GM23338 (cell line): ENCODE data around the gene PALLD. TPM values are rescaled to one million over a fixed set of nuclear protein-coding genes. Genes with fewer than 3 reads are reported as not detected.

Experiments
- ATAC-seq: fragments of 200-7000 bp; cut with Tn5 transposase; 3 replicates; pipeline ENCODE4 v1.9.1; 2020
- DNase-seq: peaks from one replicate; pipeline ENCODE4 v3.0.0-alpha.2; 2015; ENCODE audit warnings: low spot score
- H2AFZ ChIP-seq: fragments of 200-600 bp; sonication (generic); 2 replicates; pipeline ENCODE4 v1.8.0; 2016; ENCODE audit warnings: antibody characterized with exemption, mild to moderate bottlenecking, moderate library complexity
- H3F3A ChIP-seq: fragments of 200-600 bp; sonication (generic); replicated peaks from 2 replicates; pipeline ENCODE4 v1.8.0; 2017; ENCODE audit warnings: antibody characterized with exemption, mixed run types, low read depth
- H3K27ac ChIP-seq: fragments of 200-600 bp; sonication (generic); 2 replicates; pipeline ENCODE4 v1.6.1; 2016; ENCODE audit warnings: low read depth
- H3K27me3 ChIP-seq: fragments of 200-600 bp; sonication (generic); 2 replicates; pipeline ENCODE4 v1.8.0; 2016; ENCODE audit warnings: mild to moderate bottlenecking, mixed run types, moderate library complexity; ENCODE audit not compliant: insufficient read depth
- H3K36me3 ChIP-seq: fragments of 200-600 bp; sonication (generic); 2 replicates; pipeline ENCODE4 v1.8.0; 2016; ENCODE audit warnings: mild to moderate bottlenecking; ENCODE audit not compliant: insufficient read depth
- H3K4me1 ChIP-seq: fragments of 200-600 bp; sonication (generic); 2 replicates; pipeline ENCODE4 v1.8.0; 2016; ENCODE audit warnings: mild to moderate bottlenecking, moderate library complexity; ENCODE audit not compliant: insufficient read depth
- H3K4me2 ChIP-seq: fragments of 200-600 bp; sonication (generic); 2 replicates; pipeline ENCODE4 v1.7.1; 2017; ENCODE audit warnings: mixed run types
- H3K4me3 ChIP-seq: fragments of 200-600 bp; sonication (generic); 2 replicates; pipeline ENCODE4 v1.6.1; 2016; ENCODE audit warnings: mixed run types
- H3K79me2 ChIP-seq: fragments of 200-600 bp; sonication (generic); replicated peaks from 2 replicates; pipeline ENCODE4 v1.8.0; 2017; ENCODE audit warnings: mild to moderate bottlenecking; ENCODE audit not compliant: insufficient read depth
- H3K9me2 ChIP-seq: fragments of 200-600 bp; sonication (generic); 2 replicates; pipeline ENCODE4 v1.8.0; 2017; ENCODE audit not compliant: insufficient read depth
- H4K20me1 ChIP-seq: fragments of 200-600 bp; sonication (generic); replicated peaks from 2 replicates; pipeline ENCODE4 v1.8.0; 2017; ENCODE audit warnings: mild to moderate bottlenecking; ENCODE audit not compliant: insufficient read depth
- H3K27ac Mint-ChIP-seq: 2 replicates; pipeline ENCODE4 v1.8.0; 2020; ENCODE audit warnings: inconsistent platforms, mild to moderate bottlenecking, moderate library complexity, mixed read lengths
- H3K27me3 Mint-ChIP-seq: 3 replicates; pipeline ENCODE4 v1.8.0; 2022; ENCODE audit warnings: low read depth, mild to moderate bottlenecking, moderate library complexity, mixed read lengths, inconsistent platforms; ENCODE audit not compliant: insufficient read depth, poor library complexity
- H3K36me3 Mint-ChIP-seq: 3 replicates; pipeline ENCODE4 v1.8.0; 2021; ENCODE audit warnings: low read depth, mild to moderate bottlenecking, inconsistent platforms, moderate library complexity, mixed read lengths
- H3K4me1 Mint-ChIP-seq: 3 replicates; pipeline ENCODE4 v1.8.0; 2020; ENCODE audit warnings: mild to moderate bottlenecking, inconsistent platforms, mixed read lengths
- H3K4me3 Mint-ChIP-seq: 3 replicates; pipeline ENCODE4 v1.8.0; 2021; ENCODE audit warnings: moderate library complexity, mild to moderate bottlenecking, inconsistent platforms, mixed read lengths
- H3K9me3 Mint-ChIP-seq: 3 replicates; pipeline ENCODE4 v1.8.0; 2020; ENCODE audit warnings: moderate library complexity, mild to moderate bottlenecking, inconsistent platforms, mixed read lengths
- EZH2 ChIP-seq: fragments of 200-600 bp; sonication (generic); IDR thresholded peaks from one replicate; pipeline ENCODE4 v1.8.0; 2017; ENCODE audit warnings: antibody characterized with exemption, mild to moderate bottlenecking, low read depth; ENCODE audit not compliant: unreplicated experiment
- EZH2phosphoT487 ChIP-seq: fragments of 200-600 bp; sonication (generic); IDR thresholded peaks from one replicate; pipeline ENCODE4 v1.8.1; 2018; ENCODE audit warnings: antibody characterized with exemption; ENCODE audit not compliant: unreplicated experiment
- JUNB ChIP-seq: IDR thresholded peaks from one replicate; pipeline ENCODE4 v1.6.1; 2016; ENCODE audit warnings: antibody characterized with exemption; ENCODE audit not compliant: unreplicated experiment
- NANOG ChIP-seq: IDR thresholded peaks from 2 replicates; pipeline ENCODE4 v1.6.1; 2016; ENCODE audit warnings: antibody characterized with exemption, borderline replicate concordance
- STAT1 ChIP-seq: IDR thresholded peaks from one replicate; pipeline ENCODE4 v1.6.1; 2016; ENCODE audit warnings: antibody characterized with exemption; ENCODE audit not compliant: unreplicated experiment
- ZNF114 ChIP-seq: fragments of 250-450 bp; sonication (Bioruptor Pico); IDR thresholded peaks from 2 replicates; pipeline ENCODE4 v1.5.0; 2020; ENCODE audit warnings: mild to moderate bottlenecking, moderate library complexity
- polyA plus RNA-seq: library from polyadenylated mRNA; unstranded; fragments of >200 nt; fragmentation: Nextera tagmentation; extraction: Ambion mirVana; gene quantifications from 2 replicates; pipeline ENCODE4 v1.2.1, GENCODE V29; 2016
- total RNA-seq: library from RNA; depleted of rRNA; stranded (reverse); fragments of >200 nt; shearing (Covaris generic); gene quantifications from 2 replicates; pipeline ENCODE4 v1.2.3, GENCODE V29; 2014
- TF ChIP-seq, protein P1 (sequence below): fragments of 250-450 bp; sonication (Bioruptor Pico); IDR thresholded peaks from 2 replicates; pipeline ENCODE4 v1.5.0; 2020; ENCODE audit warnings: mild to moderate bottlenecking, moderate library complexity
- TF ChIP-seq, protein P2 (sequence below), 2 experiments: fragments of 200-600 bp in 1 of 2; sonication (generic) in 1 of 2; conservative IDR thresholded peaks; 2 replicates each; pipeline versions ENCODE4 v1.5.1 to v1.6.1; 2016 to 2017; ENCODE audit warnings: antibody characterized with exemption in 2 of 2, low read depth in 2 of 2, mild to moderate bottlenecking in 2 of 2, moderate library complexity in 1 of 2

The PALLD gene
- total and polyA plus RNA-seq, 2 experiments from 2014 or later = 13.1 to 30.2 TPM

DNA sequence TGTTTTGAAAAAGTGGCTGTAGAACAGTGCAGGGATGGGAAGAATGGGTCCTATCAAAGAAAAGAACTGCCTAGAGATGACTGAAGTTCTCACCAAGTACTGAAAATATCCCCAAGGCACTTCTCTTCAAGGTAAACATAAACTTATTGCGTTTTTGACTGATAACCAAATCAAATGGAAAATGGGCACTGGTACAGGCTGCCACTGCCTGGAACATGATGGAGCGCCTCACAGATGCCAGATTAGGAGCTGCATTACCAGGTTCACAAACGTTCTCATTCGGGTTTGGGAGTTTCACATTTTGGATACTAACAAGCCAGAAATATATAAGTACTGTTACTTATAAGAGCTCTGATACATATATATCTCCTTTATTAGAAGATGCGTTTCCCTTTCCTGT, 371.9 kb downstream of the PALLD start:
- Histone ChIP-seq H3K4me2 (no peak overlapping the region), H3K4me3 (no peak overlapping the region), H3F3A (no peaks in the 10 kb centered on the region), H3K79me2 (no peaks in the 10 kb centered on the region), H3K4me1 (peaks cover 5% of the 10 kb centered on the region; the same call in 1 of the 2 replicates), H2AFZ (no peak overlapping the region), H4K20me1 (no peaks in the 10 kb centered on the region), H3K9me2 (no peaks in the 10 kb centered on the region; the same call in 1 of the 2 replicates), H3K36me3 (no peaks in the 10 kb centered on the region), H3K27ac (no peak overlapping the region), H3K27me3 (no peaks in the 10 kb centered on the region)
- TF ChIP-seq STAT1 = no peak
- TF ChIP-seq, protein P1, sequence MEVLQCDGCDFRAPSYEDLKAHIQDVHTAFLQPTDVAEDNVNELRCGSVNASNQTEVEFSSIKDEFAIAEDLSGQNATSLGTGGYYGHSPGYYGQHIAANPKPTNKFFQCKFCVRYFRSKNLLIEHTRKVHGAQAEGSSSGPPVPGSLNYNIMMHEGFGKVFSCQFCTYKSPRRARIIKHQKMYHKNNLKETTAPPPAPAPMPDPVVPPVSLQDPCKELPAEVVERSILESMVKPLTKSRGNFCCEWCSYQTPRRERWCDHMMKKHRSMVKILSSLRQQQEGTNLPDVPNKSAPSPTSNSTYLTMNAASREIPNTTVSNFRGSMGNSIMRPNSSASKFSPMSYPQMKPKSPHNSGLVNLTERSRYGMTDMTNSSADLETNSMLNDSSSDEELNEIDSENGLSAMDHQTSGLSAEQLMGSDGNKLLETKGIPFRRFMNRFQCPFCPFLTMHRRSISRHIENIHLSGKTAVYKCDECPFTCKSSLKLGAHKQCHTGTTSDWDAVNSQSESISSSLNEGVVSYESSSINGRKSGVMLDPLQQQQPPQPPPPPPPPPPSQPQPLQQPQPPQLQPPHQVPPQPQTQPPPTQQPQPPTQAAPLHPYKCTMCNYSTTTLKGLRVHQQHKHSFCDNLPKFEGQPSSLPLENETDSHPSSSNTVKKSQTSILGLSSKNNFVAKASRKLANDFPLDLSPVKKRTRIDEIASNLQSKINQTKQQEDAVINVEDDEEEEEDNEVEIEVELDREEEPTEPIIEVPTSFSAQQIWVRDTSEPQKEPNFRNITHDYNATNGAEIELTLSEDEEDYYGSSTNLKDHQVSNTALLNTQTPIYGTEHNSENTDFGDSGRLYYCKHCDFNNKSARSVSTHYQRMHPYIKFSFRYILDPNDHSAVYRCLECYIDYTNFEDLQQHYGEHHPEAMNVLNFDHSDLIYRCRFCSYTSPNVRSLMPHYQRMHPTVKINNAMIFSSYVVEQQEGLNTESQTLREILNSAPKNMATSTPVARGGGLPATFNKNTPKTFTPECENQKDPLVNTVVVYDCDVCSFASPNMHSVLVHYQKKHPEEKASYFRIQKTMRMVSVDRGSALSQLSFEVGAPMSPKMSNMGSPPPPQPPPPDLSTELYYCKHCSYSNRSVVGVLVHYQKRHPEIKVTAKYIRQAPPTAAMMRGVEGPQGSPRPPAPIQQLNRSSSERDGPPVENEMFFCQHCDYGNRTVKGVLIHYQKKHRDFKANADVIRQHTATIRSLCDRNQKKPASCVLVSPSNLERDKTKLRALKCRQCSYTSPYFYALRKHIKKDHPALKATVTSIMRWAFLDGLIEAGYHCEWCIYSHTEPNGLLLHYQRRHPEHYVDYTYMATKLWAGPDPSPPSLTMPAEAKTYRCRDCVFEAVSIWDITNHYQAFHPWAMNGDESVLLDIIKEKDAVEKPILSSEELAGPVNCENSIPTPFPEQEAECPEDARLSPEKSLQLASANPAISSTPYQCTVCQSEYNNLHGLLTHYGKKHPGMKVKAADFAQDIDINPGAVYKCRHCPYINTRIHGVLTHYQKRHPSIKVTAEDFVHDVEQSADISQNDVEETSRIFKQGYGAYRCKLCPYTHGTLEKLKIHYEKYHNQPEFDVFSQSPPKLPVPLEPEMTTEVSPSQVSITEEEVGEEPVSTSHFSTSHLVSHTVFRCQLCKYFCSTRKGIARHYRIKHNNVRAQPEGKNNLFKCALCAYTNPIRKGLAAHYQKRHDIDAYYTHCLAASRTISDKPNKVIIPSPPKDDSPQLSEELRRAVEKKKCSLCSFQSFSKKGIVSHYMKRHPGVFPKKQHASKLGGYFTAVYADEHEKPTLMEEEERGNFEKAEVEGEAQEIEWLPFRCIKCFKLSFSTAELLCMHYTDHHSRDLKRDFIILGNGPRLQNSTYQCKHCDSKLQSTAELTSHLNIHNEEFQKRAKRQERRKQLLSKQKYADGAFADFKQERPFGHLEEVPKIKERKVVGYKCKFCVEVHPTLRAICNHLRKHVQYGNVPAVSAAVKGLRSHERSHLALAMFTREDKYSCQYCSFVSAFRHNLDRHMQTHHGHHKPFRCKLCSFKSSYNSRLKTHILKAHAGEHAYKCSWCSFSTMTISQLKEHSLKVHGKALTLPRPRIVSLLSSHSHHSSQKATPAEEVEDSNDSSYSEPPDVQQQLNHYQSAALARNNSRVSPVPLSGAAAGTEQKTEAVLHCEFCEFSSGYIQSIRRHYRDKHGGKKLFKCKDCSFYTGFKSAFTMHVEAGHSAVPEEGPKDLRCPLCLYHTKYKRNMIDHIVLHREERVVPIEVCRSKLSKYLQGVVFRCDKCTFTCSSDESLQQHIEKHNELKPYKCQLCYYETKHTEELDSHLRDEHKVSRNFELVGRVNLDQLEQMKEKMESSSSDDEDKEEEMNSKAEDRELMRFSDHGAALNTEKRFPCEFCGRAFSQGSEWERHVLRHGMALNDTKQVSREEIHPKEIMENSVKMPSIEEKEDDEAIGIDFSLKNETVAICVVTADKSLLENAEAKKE (CRISPR knock-in tag) = no peak
- H3K4me1 Mint-ChIP-seq = peaks cover 22% of the 10 kb centered on the region
- H3K27me3 Mint-ChIP-seq = no peaks in the 10 kb centered on the region
- peaks cover 5% of the 10 kb centered on the region; the same call in 1 of the 3 replicates for H3K36me3 Mint-ChIP-seq
- no peak overlapping the region for H3K4me3 Mint-ChIP-seq
- H3K27ac Mint-ChIP-seq = no peak overlapping the region
- H3K9me3 Mint-ChIP-seq = no peaks in the 10 kb centered on the region
- DNase-seq (no peak), ATAC-seq (no peak)

DNA sequence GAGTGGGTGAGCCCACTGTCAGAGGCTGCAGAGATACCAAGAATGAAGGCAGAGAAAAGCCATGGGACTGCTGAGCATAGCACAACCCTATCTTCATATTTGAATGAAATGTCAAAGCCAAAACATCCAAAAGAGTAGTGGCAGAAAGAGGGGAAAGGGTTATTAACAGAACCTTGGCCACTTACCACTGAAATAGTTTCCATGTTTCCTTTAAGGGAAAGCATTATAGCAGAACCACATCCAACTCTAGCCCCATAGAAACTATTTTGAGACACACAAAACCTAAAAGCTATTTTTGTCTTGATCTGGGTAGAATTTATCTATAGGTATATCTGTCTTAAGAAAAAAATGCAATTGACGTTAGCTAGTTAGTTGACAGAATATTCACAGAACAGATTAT, 373.2 kb downstream of the PALLD start:
- H3K27ac Mint-ChIP-seq = no peak overlapping the region
- DNase-seq (no peak), ATAC-seq (no peak)
- H2AFZ ChIP-seq = no peak overlapping the region
- no peak overlapping the region for H3K27ac ChIP-seq
- H3K27me3 Mint-ChIP-seq = no peaks in the 10 kb centered on the region
- H3K4me1 ChIP-seq = no peaks in the 10 kb centered on the region
- H3K79me2 ChIP-seq = no peaks in the 10 kb centered on the region
- H3K4me2 ChIP-seq = no peak overlapping the region
- H3K4me3 ChIP-seq = no peak overlapping the region
- H3K4me3 Mint-ChIP-seq = no peak overlapping the region
- peaks cover 5% of the 10 kb centered on the region; the same call in 1 of the 3 replicates for H3K36me3 Mint-ChIP-seq
- H3K4me1 Mint-ChIP-seq = peaks cover 11% of the 10 kb centered on the region
- H3K9me2 ChIP-seq = no peaks in the 10 kb centered on the region; the same call in 1 of the 2 replicates
- no peaks in the 10 kb centered on the region for H4K20me1 ChIP-seq
- H3K9me3 Mint-ChIP-seq = no peaks in the 10 kb centered on the region
- no peaks in the 10 kb centered on the region for H3K36me3 ChIP-seq
- no peaks in the 10 kb centered on the region for H3K27me3 ChIP-seq
- H3F3A ChIP-seq = no peaks in the 10 kb centered on the region
- TF ChIP-seq ZNF114 (CRISPR knock-in tag) (no peak), EZH2phosphoT487 (no peak), JUNB (no peak), NANOG (no peak), EZH2 (no peak)
- TF ChIP-seq, protein P2, sequence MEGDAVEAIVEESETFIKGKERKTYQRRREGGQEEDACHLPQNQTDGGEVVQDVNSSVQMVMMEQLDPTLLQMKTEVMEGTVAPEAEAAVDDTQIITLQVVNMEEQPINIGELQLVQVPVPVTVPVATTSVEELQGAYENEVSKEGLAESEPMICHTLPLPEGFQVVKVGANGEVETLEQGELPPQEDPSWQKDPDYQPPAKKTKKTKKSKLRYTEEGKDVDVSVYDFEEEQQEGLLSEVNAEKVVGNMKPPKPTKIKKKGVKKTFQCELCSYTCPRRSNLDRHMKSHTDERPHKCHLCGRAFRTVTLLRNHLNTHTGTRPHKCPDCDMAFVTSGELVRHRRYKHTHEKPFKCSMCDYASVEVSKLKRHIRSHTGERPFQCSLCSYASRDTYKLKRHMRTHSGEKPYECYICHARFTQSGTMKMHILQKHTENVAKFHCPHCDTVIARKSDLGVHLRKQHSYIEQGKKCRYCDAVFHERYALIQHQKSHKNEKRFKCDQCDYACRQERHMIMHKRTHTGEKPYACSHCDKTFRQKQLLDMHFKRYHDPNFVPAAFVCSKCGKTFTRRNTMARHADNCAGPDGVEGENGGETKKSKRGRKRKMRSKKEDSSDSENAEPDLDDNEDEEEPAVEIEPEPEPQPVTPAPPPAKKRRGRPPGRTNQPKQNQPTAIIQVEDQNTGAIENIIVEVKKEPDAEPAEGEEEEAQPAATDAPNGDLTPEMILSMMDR (conservative IDR thresholded peaks at IDR 0.05; ENCODE audit: low read depth in 2 of 2) = no peak
